AG08395 (cell line): ENCODE results near the gene ZNF808.
A peak's percentile ranks its signal among the peaks of the same experiment; 100 is the strongest.
"Not testable (repeated sequence)": the region's sequence is repeated elsewhere in the genome, so short reads cannot be mapped to it uniquely, and the experiment has no call there.

Experiments used
- DNase-seq: peaks from one replicate; pipeline ENCODE4 v3.0.0; 2012; ENCODE audit warnings: mixed read lengths, low spot score

The ZNF808 gene

GRCh38 chr19:52535771-52536447, 8.4 kb downstream of the ZNF808 start:
- peak; percentile 80 for DNase-seq

GRCh38 chr19:52536448-52536800, 9.0 kb downstream of the ZNF808 start:
- DNase-seq: peak; percentile 2

DNA sequence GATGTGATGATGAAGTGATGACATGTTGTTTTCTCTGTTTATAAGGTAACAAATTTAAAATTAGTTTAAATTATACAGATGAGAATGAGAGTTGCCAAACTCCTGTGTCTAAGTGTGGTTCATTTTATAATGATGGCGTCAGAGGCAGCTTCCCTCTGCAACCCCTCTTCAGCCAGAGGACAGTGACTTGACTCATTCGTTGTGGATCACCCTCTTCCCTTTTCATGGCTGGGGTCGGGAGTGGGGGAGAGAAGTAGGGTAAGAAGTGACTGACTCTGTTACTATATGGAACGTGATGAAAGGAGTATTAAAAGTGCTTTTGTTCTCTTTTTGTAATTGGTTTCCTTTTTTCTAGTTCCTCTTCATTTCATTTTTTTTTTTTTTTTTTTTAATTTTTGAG, 11.3 kb downstream of the ZNF808 start:
- DNase-seq: not testable (repeated sequence)

DNA sequence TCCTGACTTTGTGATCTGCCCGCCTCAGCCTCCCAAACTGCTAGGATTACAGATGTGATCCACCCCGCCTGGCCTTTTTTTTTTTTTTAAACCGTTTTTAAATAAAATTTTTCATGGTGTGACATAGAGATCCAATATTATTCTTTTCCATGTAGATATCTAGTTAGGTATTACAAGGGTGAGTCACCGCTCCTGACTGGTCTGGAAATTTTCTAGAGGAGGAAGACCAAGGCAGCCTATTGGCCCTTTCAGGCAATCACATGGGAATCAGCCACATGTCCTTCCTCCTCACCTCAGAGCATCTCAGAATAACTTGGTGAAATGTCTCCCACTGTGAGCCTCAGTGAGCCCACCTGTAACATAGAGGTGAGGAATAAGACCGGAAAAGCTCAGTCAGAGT, 13.7 kb downstream of the ZNF808 start:
- not testable (repeated sequence) for DNase-seq

- DNase-seq: no peak
Observed at GRCh38 chr19:52541608-52542007, 14.1 kb downstream of the ZNF808 start.

GRCh38 chr19:52542541-52542940, 15.1 kb downstream of the ZNF808 start:
- not testable (repeated sequence) for DNase-seq

- DNase-seq: no peak
Observed at GRCh38 chr19:52542984-52543664, 15.7 kb downstream of the ZNF808 start.

- DNase-seq: no peak
Observed at GRCh38 chr19:52554216-52554971, 26.9 kb downstream of the ZNF808 start.

DNA sequence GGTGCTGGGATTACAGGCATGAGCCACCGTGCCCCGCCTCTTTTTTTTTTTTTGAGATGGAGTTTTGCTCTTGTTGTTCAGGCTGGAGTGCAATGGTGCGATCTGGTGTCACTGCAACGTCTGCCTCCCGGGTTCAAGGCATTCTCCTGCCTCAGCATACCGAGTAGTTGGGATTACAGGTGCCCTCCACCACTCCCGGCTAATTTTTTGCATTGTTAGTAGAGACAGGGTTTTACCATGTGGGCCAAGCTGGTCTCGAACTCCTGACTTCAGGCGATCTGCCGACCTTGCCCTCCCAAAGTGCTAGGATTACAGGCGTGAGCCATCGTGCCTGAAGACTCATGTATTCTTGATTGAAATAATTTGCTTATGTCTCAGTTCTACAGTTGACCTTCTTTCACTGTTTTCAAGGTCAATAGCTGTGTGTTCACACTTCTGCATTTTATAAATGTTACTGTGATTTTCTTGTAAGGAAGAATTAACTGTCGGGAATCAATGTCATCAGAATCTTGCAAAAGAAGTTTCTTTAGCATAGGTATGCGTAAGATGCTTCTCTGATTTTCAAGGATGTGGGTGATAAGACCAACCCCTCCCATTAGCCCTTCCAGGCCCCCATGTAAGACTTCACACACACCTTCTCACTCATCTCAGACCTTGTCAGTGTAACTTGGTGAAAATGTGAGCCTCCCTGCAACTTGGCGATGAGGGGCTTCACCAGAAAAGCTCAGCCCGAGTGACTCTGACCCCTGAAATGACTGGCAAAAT, 29.9 kb downstream of the ZNF808 start:
- no peak for DNase-seq

- not testable (repeated sequence) for DNase-seq
Observed at GRCh38 chr19:52558732-52559445, 31.4 kb downstream of the ZNF808 start.

DNA sequence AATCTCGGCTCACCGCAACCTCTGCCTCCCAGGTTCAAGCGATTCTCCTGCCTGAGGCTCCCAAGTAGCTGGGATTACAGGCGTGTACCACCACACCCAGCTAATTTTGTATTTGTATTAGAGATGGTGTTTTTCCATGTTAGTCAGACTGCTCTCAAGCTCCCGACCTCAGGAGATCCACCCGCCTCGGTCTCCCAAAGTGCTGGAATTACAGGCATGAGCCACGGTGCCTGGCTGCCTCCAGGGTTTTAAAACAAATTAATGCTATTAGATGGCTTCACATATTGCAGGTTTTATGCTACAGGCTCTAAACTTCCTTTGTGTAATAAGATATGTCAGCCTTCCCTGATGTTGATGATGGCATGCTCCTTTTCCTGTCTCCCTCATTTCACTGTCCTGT, 34.1 kb downstream of the ZNF808 start:
- DNase-seq: not testable (repeated sequence)

DNA sequence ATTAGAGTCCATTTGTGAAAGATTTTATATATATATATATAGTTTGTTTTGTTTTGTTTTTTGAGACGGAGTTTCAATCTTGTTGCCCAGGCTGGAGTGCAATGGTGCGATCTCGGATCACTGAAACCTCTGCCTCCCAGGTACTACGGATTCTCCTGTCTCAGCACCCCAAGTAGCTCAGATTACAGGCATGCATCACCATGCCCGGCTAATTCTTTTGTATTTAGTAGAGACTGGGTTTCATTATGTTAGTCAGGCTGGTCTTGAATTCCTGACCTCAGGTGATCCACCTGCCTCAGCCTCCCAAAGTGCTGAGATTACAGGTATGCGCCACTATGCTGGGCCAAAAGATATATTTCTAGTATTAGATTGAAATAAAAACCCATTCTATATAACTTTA, 38.7 kb downstream of the ZNF808 start:
- DNase-seq: no peak

DNA sequence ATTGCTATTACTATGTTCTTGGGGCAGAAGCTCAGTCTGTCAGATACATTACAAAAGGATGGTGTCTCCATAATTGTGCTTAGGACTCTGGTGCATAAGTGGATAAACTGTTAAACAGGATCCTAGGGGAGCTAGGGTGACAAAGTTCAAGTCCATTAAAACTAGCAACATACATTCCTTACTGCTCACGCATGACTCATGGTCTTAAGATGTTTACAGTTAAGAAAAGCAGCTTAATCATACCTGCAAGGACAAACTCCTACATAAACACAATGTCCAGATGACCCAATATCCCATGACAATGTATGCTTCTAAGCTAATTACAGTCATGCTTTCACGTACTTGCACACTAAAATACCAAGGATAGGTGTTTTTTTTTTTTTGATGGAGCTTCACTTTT, 39.1 kb downstream of the ZNF808 start:
- no peak for DNase-seq

DNA sequence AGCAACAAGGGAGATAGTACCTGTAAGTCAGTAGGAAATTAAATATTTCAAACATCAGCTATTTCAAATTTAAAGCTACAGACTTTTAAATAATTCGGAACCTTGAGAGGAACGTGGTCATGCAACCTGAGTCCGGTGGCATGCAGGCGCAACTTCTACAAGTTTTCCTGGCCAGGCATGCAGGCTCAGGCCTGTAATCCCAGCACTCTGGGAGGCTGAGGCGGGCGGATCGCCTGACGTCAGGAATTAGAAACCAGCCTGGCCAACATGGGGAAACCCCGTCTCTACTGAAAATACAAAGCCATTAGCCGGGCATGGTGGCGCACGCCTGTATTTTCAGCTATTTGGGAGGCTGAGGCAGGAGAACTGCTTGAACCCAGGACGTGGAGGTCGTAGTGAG, 40.5 kb downstream of the ZNF808 start:
- no peak for DNase-seq

DNA sequence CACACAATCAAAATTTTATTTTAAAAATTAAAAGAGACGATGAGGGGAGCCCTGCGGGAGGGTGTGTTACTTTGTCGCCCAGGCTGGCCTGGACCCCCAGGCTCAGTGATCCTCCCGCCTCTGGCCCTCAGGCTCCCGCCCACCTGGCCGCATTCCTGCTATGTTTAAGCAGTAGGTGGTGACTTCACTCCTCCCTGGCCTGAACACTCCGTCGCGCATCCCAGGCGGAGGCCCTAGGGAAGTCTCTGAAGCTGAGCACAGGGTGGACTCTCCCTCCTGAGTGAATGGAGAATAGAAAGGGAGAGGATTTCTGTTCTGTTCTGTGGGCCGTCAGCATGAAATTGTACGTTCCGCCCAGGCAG, 42.2 kb downstream of the ZNF808 start:
- peak; percentile 17 for DNase-seq

GRCh38 chr19:52570000-52570861, 42.8 kb downstream of the ZNF808 start, which contains the start of gene ZNF701:
TSS of gene ZNF701 (plus strand) at chr19:52570287. CDS start at chr19:52574148, 3,861 bp downstream.
- peak; percentile 94 for DNase-seq

DNA sequence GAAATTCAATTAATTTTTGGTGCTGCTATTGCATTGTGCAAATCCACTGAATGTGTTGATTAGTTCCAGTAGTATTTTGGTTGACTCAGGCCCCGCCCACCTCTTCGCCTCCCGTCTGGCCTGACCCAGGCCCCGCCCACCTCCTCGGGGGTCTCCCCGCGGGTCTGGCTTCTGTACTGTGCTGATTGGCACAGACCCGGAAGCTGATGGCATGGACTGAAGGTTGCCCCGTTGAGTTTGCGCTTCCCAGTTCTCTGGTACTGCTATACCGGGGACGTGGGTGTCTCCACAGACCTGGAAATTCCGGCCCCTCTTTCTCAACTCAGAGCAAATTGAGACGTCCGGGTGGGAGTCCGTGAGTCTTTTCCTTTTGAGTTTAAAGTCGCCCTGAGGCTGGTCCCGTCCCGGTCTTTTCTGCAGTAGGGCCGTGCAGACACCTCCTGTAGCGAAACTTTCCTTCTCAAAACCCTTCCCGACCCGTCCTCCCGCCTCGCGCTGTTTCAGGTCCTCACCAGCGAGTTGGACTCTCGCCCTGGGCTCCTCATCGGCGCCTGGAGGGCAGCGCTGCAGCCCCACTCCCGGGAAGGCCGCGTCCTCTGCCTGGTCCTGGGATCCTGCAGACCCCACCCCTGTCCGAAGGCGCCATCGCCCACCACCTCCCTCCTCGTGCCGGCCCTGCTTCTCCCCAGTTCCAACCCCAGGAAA, 57.4 kb downstream of the ZNF808 start:
- no peak for DNase-seq

DNA sequence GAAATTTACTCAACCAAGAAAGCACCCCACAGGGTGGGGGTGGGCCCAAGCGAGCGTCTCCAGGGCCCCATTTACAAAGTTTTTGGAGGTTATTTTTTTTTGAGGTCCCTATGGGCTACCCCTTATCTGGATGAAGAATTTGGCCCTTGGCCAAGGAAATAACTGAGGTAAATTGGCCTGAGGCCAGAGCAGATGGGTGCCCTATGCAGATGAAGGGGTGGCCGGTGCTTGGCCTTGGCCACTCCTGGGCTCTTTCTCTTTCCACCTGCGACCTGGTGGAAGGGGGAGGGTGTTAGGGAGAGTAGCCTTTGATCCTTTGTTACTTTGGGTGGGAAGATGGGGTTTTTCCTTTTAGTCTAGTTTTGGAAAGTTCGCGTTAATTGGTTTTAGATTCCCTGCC, 58.1 kb downstream of the ZNF808 start:
- no peak for DNase-seq

DNA sequence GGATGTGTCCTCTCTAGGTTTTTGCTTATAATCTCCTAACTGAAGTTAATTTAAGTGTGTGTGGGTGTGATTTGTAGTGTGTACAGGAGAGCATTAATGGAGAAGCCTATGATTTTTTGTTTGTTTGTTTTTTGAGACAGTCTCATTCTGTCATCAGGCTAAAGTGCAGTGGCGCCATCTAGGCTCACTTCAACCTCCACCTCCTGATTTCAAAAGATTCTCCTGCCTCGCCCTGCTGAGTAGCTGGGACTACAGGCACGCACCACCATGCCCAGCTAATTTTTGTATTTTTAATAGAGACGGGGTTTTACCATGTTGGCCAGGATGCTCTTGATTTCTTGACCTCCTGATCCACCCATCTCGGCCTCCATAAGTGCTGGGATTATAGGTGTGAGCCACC, 63.3 kb downstream of the ZNF808 start:
- DNase-seq: no peak

- DNase-seq: no peak
Observed at GRCh38 chr19:52592301-52592700, 64.8 kb downstream of the ZNF808 start.
